Endothelial cell of umbilical vein (primary cell): ENCODE data around the gene DHX34. TPM values are rescaled to one million over a fixed set of nuclear protein-coding genes. Genes with fewer than 3 reads are reported as not detected.

Source experiments
- BruUV-seq: library from RNA; stranded (reverse); fragments of 400-500 nt; replicated peaks from 2 replicates; lab custom pipeline; 2021; lab: Mats Ljungman, UMichigan
- CTCF ChIA-PET: fragments of 300-600, 350-600 bp; sonication (Branson Sonifier 250); formaldehyde crosslinking; loops from one replicate; lab custom pipeline; 2021; ENCODE audit warnings: antibody characterized with exemption, inconsistent platforms; lab: Charles Lee
- POLR2A ChIA-PET: fragments of 300-600, 350-600 bp; sonication (Branson Sonifier 250); formaldehyde crosslinking; loops from one replicate; lab custom pipeline; 2021; ENCODE audit warnings: antibody characterized with exemption, inconsistent platforms; lab: Charles Lee
- DNase-seq: peaks from one replicate; pipeline ENCODE4 v3.0.0-alpha.2; 2011; ENCODE audit warnings: low read depth, low spot score
- FAIRE-seq: peaks from 2 replicates; lab custom pipeline; 2011; peaks lifted over from hg19 to GRCh38; lab: Jason Lieb, UNC
- H2AFZ ChIP-seq: 2 replicates; pipeline ENCODE4 v1.6.0; 2012; ENCODE audit warnings: low read depth, low read length, control low read depth, inconsistent platforms
- H3K27ac ChIP-seq: 2 replicates; pipeline ENCODE4 v1.5.1; 2011; ENCODE audit warnings: low read depth, mild to moderate bottlenecking, control low read depth, low read length, moderate library complexity; ENCODE audit not compliant: insufficient read depth
- H3K27me3 ChIP-seq, 2 experiments: 2 replicates each; pipeline versions ENCODE4 v1.6.0 to v1.6.1; 2011; ENCODE audit warnings: low read length in 2 of 2, mixed read lengths in 1 of 2; ENCODE audit not compliant: control insufficient read depth in 2 of 2, insufficient read depth in 2 of 2
- H3K36me3 ChIP-seq, 2 experiments: 2 replicates in 1 of 2; 3 replicates in 1 of 2; pipeline ENCODE4 v1.5.1; 2011; ENCODE audit warnings: low read length in 2 of 2, mild to moderate bottlenecking in 1 of 2, moderate library complexity in 1 of 2; ENCODE audit not compliant: control insufficient read depth in 2 of 2, insufficient read depth in 2 of 2; ENCODE audit errors: extremely low read depth in 1 of 2
- H3K4me1 ChIP-seq: 3 replicates; pipeline ENCODE4 v1.5.1; 2011; ENCODE audit warnings: mild to moderate bottlenecking, low read length; ENCODE audit not compliant: control insufficient read depth, insufficient read depth; ENCODE audit errors: extremely low read depth
- H3K4me2 ChIP-seq: 2 replicates; pipeline ENCODE4 v1.6.1; 2011; ENCODE audit warnings: low read length, control low read depth, mixed read lengths; ENCODE audit not compliant: insufficient read depth
- H3K4me3 ChIP-seq, 3 experiments: fragments of 200-600 bp in 1 of 3; sonication (generic), shearing (Covaris generic) in 1 of 3; replicated peaks in 1 of 3; 2 replicates each; pipeline ENCODE4 v1.5.1; 2011 to 2016; ENCODE audit warnings: control low read depth in 3 of 3, low read length in 3 of 3, mild to moderate bottlenecking in 2 of 3, inconsistent platforms in 1 of 3, low read depth in 1 of 3, moderate library complexity in 1 of 3; ENCODE audit not compliant: insufficient read depth in 1 of 3
- H3K79me2 ChIP-seq: 2 replicates; pipeline ENCODE4 v1.6.0; 2012; ENCODE audit warnings: low read length, inconsistent platforms; ENCODE audit not compliant: control insufficient read depth, insufficient read depth
- H3K9ac ChIP-seq: replicated peaks from 2 replicates; pipeline ENCODE3; 2011; ENCODE audit warnings: low read length, control low read depth; ENCODE audit not compliant: insufficient read depth; ENCODE audit errors: extremely low read depth
- H3K9me1 ChIP-seq: replicated peaks from 3 replicates; pipeline ENCODE4 v1.6.0; 2011; ENCODE audit warnings: mild to moderate bottlenecking, low read length; ENCODE audit not compliant: control insufficient read depth, insufficient read depth; ENCODE audit errors: extremely low read depth
- H3K9me3 ChIP-seq: replicated peaks from 2 replicates; pipeline ENCODE4 v1.5.1; 2012; ENCODE audit warnings: low read length, inconsistent platforms; ENCODE audit not compliant: control insufficient read depth, insufficient read depth
- H4K20me1 ChIP-seq: replicated peaks from 2 replicates; pipeline ENCODE3; 2011; ENCODE audit warnings: mild to moderate bottlenecking, low read length; ENCODE audit not compliant: control insufficient read depth, insufficient read depth; ENCODE audit errors: extremely low read depth
- CTCF ChIP-seq, 2 donors: IDR thresholded peaks; 1 replicate in 1 of 2; 2 replicates in 1 of 2; pipeline ENCODE4 v1.5.1; 2011; ENCODE audit warnings: low read length in 2 of 2, mild to moderate bottlenecking in 2 of 2, moderate library complexity in 2 of 2, control low read depth in 1 of 2, inconsistent platforms in 1 of 2, low read depth in 1 of 2; ENCODE audit not compliant: insufficient read depth in 1 of 2; ENCODE audit errors: extremely low read depth in 1 of 2
- EZH2 ChIP-seq: IDR thresholded peaks from 2 replicates; pipeline ENCODE4 v1.6.1; 2012; ENCODE audit warnings: borderline replicate concordance, low read depth, mild to moderate bottlenecking, moderate library complexity, low read length, inconsistent platforms; ENCODE audit not compliant: severe bottlenecking
- FOS ChIP-seq: IDR thresholded peaks from 2 replicates; pipeline ENCODE4 v1.6.1; 2011; ENCODE audit warnings: mild to moderate bottlenecking, low read length, moderate library complexity, borderline replicate concordance; ENCODE audit not compliant: insufficient read depth
- GATA2 ChIP-seq: IDR thresholded peaks from 2 replicates; pipeline ENCODE4 v1.7.0; 2011; ENCODE audit warnings: low read depth, mild to moderate bottlenecking, moderate library complexity, mixed read lengths, low read length; ENCODE audit not compliant: insufficient read length, insufficient read depth
- JUN ChIP-seq: IDR thresholded peaks from 2 replicates; pipeline ENCODE4 v1.6.1; 2011; ENCODE audit warnings: borderline replicate concordance, low read depth; ENCODE audit not compliant: insufficient read length, insufficient read depth
- MAX ChIP-seq: IDR thresholded peaks from 2 replicates; pipeline ENCODE4 v1.6.1; 2011; ENCODE audit not compliant: insufficient read depth, insufficient read length
- MYC ChIP-seq: IDR thresholded peaks from one replicate; pipeline ENCODE4 v1.6.1; 2011; ENCODE audit warnings: mild to moderate bottlenecking, low read depth, low read length
- POLR2A ChIP-seq: IDR thresholded peaks from 2 replicates; pipeline ENCODE4 v1.6.1; 2012; ENCODE audit warnings: low read depth, mild to moderate bottlenecking, control low read depth, low read length
- POLR2AphosphoS5 ChIP-seq: IDR thresholded peaks from 2 replicates; pipeline ENCODE4 v1.6.1; 2012; ENCODE audit warnings: low read depth, mild to moderate bottlenecking, control low read depth, low read length, moderate library complexity; ENCODE audit not compliant: insufficient read depth
- dilution Hi-C: fragments of 300-500 bp; cut with MboI; formaldehyde crosslinking; loops from one replicate; pipeline ENCODE4 v1.15.0; 2019; ENCODE audit warnings: low sequenced_read_pairs; ENCODE audit not compliant: extremely low pct_ligation_motif_present
- intact Hi-C: fragments of 100-400 bp; cut with micrococcal nuclease; formaldehyde crosslinking; loops from one replicate; pipeline ENCODE4 v1.10.0; 2022
- polyA plus RNA-seq, 4 experiments: library from polyadenylated mRNA; depleted of rRNA in 3 of 4; stranded (reverse) in 3 of 4; unstranded in 1 of 4; fragments of >200 nt; gene quantifications; 2 replicates each; pipeline versions ENCODE4 v1.2.1 to v1.2.3, GENCODE V29; 2011 to 2012; ENCODE audit warnings: missing spikeins in 1 of 4
- total RNA-seq: library from RNA; stranded (reverse); gene quantifications from 2 replicates; pipeline ENCODE4 v1.2.3, GENCODE V29; 2021

The DHX34 gene
- total and polyA plus RNA-seq, 2 donors (not counting 3 experiments of a cell fraction or from before 2014, with no cell fraction given): 12.8 to 20.7 TPM

DNA sequence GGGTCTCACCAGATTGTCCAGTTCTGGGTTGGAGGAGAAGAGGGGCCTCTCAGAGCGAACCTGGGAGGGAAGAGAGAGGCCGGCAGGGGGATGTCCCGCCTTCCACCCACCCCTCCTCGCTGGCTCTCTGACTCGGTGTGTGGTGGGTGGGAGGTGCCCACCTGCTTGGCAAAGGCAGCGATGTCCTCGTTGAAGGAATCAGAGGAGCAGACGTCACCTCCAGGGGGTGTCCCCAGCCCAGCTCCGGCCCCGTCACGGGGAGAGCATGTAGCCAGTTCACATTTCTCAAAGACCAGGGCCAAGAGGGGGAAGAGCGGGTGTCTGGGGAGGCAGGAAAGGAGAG is 67.5 kb downstream of the DHX34 start:
- no TSS peak for BruUV-seq
- no peak overlapping the region for H3K9ac ChIP-seq
- no peak overlapping the region for H3K27ac ChIP-seq
- no peak overlapping the region for H2AFZ ChIP-seq
- H3K4me1 ChIP-seq: no peaks in the 10 kb centered on the region
- DNase-seq (no peak), FAIRE-seq (no peak)
- H3K27me3 ChIP-seq: peaks cover 46% of the 10 kb centered on the region in 2 experiments
- no peak for TF ChIP-seq EZH2
- H3K9me1 ChIP-seq: no peaks in the 10 kb centered on the region
- dilution Hi-C loops: no loop called here
- H3K36me3 ChIP-seq: no peaks in the 10 kb centered on the region
- no peak overlapping the region for H3K4me3 ChIP-seq
- intact Hi-C loops: no loop called here
- H3K79me2 ChIP-seq: no peaks in the 10 kb centered on the region
- no peak overlapping the region for H3K4me2 ChIP-seq
- H4K20me1 ChIP-seq: no peaks in the 10 kb centered on the region
- ChIA-PET POLR2A (no interaction called here), CTCF (interaction anchor here (1.0 to 1.5 kb wide), 3 partner anchors 12 to 67 kb away, joined by 3 read pairs; partner anchors contain the start of gene KPTN)
- no peaks in the 10 kb centered on the region for H3K9me3 ChIP-seq

- Histone ChIP-seq H3K4me3 (no peak overlapping the region), H3K9me1 (no peaks in the 10 kb centered on the region), H3K4me2 (no peak overlapping the region), H2AFZ (no peak overlapping the region), H3K9me3 (no peaks in the 10 kb centered on the region), H3K4me1 (no peaks in the 10 kb centered on the region), H3K79me2 (no peaks in the 10 kb centered on the region), H4K20me1 (no peaks in the 10 kb centered on the region), H3K36me3 (no peaks in the 10 kb centered on the region), H3K27me3 (peaks cover 48 to 50% of the 10 kb centered on the region in 2 experiments), H3K27ac (no peak overlapping the region), H3K9ac (no peak overlapping the region)
- dilution Hi-C loops: no loop called here
- CTCF ChIA-PET: interaction anchor here (1.0 to 1.5 kb wide), 3 partner anchors 11 to 67 kb away, joined by 3 read pairs; partner anchors contain the start of gene KPTN
- FAIRE-seq (no peak), DNase-seq (no peak)
- TF ChIP-seq GATA2 (no peak), FOS (no peak), EZH2 (no peak), MAX (no peak), POLR2A (no peak), MYC (no peak), POLR2AphosphoS5 (no peak), CTCF (IDR thresholded peaks at IDR 0.05; ENCODE audit: extremely low read depth in 1 of 2, insufficient read depth in 1 of 2, low read depth in 1 of 2, low read length in 2 of 2) (no peak), JUN (no peak)
- intact Hi-C loops: no loop called here
- POLR2A ChIA-PET: interaction anchor here (0.6 kb wide), 1 partner anchor 31 kb away, joined by 7 read pairs; no protein-coding TSS in a partner anchor
- BruUV-seq: no TSS peak
These were observed 68.1 kb downstream of the DHX34 start for GRCh38 chr19:47417107-47417745.
